NT2/D1 (cell line): ENCODE results near the gene CHN1.

Source experiments
- SUZ12 ChIP-seq: IDR thresholded peaks from 2 replicates; pipeline ENCODE4 v1.6.1; 2011; ENCODE audit not compliant: insufficient read length, insufficient read depth; ENCODE audit errors: extremely low read depth
- YY1 ChIP-seq: IDR thresholded peaks from 2 replicates; pipeline ENCODE4 v1.6.1; 2011; ENCODE audit not compliant: insufficient read length, insufficient read depth
- ZNF274 ChIP-seq: IDR thresholded peaks from 2 replicates; pipeline ENCODE4 v1.6.1; 2011; ENCODE audit warnings: mild to moderate bottlenecking, low read depth, low read length

DNA sequence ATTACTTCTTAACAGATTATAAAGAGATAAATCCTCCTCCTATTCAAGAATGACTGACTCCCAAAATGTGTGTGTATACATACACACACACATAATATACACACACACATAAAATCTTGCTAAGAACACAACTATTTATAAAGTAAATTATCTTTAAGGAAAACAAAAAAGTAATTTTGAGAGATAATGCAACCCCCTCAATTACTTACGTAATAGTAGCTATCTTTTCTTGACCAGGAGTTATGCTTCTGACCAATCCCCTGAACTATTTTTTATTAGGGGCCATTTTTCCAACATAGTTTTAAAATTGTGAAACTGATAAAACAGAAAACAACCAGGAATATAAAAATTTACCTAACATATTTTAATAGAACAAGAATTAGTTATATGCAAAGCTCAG, 127.9 kb downstream of the CHN1 start:
- TF ChIP-seq SUZ12 (no peak), ZNF274 (no peak), YY1 (no peak)
